Activated T-helper 9 cell treated with anti-CD3 and anti-CD28 coated beads, Interleukin-2, amount 50 U/mL, for 16 hours (primary cell): ENCODE data around the gene ATG2A.

ENCODE experiments used
- DNase-seq: peaks from one replicate; pipeline ENCODE4 v3.0.0-alpha.2; 2020; ENCODE audit warnings: low read depth

Gene ATG2A

DNA sequence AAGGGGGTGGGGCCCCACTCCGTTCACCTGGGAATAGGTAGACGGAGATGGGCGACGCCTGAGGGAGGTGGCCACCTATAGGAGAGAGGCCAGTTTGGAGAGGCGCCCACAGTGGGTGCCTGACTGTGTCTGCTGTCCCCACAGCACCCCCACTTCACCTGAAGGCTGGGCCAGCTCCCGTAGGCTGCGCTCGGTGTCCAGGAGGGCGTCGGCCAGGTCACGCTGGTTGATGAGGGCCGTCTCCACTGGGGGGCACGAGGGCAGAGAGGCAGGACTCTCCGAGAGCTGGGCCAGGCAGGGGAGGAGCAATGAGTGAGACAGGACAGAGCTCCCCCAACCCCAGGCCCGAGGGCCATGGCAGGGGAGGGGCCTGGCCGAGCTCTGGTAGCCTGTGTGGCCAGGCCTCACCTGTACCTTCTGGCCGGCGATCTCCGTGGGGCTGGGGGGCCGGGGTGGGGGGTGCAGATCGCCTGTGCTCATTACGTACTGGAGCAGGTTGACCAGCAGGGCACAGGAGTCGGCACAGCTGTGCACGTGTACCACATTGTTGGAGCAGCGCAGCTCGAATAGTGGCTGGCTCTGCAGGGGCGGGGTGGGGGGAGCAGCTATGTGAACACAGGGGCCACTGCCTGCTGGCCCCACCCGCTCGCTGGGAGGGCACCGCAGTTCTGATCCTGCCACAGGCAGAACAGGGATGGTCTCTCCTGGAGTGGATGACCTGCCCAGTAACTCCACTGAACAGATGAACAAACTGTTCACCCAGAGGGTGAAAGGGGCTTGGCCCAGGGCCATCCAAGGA, 14.7 kb downstream of the ATG2A start:
- no peak for DNase-seq

DNA sequence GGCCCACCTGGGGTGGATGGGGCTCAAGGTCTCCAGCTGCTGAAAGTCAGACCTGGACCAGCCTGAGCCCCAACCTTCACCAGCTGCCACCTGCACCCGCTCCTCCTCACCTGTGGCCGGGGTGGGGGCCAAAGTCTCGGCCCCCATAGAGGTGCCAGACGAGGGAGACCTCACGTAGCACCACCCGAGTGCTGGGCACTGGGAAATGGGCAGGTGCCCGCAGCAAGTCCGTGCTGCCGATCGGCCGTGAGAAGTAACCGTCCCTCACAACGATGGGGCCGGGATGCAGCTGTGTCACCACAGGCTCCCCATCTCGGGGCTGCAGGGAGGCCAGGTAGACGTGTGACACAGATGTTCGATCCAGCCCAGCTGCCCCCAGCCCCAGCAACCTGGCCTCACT, 16.2 kb downstream of the ATG2A start:
- no peak for DNase-seq

DNA sequence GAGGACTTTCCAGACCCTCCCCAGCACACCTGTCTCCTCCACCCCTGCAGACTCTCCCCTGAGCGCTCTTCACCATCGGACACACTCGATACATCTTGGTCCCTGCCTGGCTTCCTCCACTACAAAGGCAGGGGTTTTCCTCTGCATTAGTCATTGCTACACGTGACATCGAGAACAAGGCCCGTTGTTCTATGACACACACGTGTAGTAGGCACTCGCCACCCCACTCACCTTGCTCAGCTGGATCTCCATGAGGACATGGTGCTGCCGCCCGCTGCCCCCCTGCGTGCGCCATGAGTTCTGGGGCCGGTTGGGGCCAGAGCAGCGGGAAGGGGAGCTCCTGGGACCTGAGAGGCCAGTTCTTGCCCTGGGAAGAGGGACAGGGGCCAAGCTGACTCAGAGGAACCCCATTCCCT, 16.7 kb downstream of the ATG2A start:
- DNase-seq, result peak; percentile 56

DNA sequence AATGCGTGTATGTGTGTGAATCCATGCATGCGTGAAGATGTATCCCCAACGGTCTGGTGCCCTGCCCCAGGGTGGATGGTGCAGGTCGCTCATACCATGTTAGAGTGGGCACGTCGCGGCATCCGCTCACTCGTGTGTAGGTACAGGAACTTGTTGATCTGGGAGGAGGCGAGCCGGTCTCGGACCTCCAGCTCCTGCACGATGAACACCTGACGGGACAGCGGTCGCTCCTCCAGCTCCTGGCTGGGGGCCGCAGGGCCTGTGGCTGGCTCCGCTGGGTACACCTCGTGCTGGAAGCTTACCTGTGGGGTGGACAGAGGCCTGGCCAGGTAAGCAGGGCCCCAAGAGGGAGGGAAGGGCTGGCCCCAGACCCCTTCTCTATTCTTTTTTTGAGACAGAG, 18.5 kb downstream of the ATG2A start:
- no peak for DNase-seq

DNA sequence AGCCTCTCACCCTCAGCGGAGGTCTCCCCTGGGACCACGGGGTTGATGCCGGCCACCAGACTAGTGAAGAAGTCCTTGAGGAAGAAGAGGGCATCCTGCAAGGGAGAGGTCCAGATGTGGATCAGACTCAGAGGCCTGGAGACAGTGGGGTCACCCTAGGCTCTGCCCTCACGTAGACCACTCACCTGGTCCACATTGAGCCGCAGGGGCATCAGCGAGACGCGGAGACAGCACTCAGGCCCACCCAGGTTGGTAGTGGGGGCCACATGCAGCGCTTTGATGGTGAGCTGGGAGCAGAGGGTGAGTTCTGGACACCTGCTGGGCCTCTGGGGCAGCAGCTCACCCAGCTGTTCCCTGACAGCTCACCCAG, 18.9 kb downstream of the ATG2A start:
- no peak for DNase-seq

DNA sequence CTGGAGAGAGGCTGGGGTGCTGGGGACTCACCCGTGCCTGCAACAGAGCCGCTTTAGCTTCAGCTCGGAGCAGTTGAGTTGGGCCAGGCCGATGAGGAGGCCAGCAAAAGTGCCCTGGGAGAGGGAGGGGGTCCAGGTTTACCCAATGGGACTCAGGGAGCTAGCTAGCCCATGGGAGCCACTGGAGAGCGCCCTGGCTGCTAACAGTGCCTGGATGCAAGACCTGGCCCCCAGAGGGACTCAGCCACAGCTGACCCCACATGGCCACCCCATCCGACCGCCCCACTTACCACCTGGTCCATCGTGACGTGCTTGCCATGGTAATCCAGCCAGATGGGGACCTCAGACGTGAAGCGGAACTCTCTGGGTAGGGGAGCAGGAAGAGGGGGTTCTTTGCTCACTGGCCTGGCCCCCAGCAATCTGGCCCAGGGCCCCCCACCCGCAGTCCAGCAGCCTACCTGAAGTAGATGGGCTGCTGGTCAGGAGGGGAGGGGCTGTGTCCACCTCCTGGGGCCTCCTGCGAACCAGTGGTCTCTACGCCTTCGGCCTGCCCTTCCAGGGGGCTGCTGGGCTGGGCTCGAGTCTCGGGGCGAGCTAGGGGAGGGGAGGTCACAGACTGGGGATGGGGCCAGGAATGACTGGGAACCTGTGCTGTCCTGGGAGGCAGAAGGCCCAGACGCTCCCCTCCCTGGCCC, 19.5 kb downstream of the ATG2A start:
- no peak for DNase-seq

DNA sequence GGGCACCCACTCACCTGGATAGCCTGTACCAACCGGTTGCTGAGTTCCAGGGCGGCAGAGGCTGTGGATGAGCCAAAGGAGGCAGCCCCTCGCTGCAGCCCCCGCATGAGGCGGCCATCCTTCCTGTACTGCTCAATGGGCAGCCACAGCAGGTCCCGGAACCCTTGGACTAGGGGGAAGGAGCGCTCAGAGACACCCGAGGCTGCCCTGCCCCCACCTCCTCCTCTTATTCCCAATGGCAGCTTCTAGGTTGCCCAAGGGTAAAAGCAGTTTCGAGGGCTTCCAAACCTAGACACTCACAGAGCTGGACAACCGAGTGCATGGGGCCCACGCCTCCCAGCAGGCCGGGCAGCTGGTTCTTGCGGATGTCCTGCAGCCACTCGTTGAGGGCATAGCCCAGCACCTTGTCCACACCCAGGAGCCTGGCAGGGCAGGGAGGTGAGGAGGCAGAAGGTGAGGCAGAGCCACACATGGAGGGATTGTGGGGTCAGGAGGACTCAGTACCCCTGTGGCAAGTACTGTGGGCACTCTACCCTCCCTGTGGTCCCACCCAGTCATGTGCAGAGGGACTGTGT, 20.5 kb downstream of the ATG2A start:
- no peak for DNase-seq

DNA sequence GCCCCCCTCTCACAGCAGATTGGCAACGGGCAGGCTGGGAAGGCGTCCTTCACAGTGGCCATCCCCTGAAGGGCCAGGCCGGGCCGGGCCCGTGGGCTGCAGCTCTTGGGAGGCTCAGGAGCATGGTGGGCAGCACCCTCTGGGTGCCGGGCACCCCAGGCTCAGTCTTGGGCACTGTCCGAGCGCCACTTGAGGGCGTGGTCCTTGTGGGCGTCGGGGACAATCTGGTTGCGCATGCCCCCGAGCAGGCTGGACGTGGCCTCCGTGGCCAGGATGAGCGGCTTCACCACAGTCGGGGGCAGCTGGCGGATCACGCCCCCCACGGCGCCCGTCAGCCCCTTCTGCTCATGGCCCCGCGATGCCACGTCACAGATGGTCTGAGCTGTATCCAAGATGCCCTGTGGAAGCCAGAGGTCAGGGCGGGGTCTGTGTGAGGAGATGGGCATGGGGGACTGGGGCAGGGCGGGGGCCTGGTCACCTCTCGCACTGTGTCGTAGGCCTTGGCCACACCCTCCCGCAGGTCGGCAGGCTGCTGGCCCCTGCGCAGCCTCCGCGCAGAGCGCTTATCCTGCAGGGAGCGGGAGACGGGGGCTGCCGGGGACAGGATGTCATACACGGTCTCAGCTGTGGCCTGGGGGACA, 22.1 kb downstream of the ATG2A start:
- DNase-seq, result no peak

DNA sequence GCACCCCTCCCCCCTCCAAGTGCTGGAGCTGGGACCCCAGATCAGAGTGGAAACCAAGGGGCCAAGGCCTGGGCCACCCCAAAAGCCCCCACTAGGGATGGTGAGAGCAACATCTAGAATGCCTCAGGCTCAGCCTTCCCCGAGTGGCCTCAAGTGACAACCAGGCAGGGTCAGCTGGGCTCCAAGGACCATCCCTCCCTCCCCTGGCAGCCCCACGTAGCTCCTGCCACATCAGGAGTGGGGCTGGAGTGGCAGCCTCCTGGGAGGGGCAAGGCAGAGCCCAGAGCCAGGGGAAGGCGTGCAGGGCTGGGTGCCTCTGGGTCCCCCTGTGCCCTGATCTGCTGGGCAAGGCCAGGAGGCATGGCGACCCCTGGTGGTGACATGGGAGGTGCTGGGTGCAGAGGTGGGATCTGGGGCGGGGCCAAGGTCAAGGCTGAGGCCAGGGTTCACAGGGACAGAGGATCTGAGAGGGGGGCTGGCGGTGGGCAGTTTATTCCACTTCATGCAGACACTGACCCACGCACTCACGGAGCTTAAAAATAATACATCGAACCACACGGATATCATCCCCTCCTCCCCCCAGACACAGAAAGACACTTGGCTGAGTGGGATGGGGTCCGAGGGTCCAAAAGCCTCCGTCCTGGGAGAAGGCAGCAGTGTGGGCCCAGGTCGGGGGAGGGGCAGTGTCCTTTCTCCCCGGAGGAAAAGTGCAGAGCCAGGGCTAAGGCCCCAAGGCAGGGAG, 22.8 kb downstream of the ATG2A start:
- DNase-seq, result peak; percentile 87

DNA sequence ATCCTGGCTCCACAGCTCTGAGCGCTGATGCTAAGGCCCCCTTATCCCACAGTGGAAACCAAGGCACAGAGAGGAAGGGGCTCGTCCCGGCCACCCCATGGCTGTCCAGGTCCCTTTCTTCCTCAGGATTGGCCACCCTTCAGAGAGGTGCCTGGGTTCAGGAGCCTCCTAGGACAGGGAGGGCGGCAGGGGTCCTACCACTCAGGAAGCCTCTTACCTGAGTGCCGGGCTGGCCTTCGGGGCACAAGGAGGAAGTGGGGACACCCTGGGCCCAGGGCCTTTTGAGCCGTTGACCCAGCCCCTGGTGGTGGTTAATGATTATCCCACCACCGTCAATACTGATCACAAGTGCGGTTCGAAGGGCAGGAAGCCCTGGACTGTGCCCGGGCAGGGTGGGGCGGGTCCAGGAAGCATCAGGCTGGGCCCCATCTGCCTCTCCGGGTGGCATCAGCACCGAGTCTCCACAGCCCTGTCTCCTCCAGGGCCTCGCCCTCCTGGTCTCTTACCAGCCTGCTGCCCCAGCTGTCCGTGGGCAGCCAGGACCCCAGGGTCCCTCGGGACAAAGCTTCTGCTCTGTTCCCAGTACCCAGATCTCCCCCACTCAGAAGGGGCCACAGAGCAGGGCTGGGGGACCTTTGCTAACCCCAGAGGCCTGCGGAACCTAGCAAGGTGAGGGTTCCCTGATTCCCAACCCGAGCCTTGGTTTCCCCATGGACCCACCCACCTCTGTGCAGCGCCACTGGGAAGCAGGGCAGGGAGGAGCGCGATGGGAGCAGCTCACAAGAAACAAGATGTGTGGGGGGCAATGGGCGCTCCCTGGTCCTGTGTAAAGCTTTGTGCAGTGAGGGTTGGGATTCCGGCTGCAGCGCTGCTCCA, 23.6 kb downstream of the ATG2A start:
- no peak for DNase-seq

DNA sequence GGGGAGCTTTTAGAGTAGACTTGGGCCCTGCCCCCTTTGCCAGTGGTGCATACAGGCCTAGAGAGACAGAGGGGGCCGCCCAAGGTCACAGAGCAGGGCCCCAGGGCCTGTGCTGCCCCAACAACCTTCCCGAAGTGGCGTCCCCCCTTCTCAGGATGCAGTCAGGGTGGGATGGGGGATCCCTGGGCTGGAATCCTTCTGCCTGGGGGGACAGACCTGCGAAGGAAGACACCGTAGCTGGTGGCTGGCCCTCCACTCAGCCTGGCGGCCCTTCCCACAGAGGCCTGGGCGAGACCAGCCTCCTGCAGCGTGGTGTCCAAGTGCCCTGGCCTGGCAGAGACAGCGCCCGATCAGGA, 24.2 kb downstream of the ATG2A start:
- no peak for DNase-seq

DNA sequence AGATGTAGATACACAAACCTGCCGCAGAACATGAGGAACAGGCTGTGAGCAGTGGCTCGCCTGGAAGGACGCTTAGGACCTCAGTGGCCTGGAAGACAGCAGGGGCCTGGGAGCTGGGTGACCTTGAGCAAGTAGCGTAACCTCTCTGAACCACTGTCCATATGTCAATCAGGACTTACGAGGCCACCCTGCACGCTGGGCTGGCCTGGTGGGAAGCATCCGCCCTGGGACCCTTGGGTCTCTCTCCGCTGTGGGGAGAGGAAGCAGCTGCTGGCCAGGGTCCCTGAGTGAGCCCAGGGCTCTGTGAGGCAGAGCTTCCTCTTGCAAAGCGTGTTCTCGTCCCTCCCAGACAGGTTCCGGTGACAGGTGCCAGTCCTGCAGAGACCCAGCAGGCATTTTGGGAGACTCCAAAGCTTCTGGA, 24.6 kb downstream of the ATG2A start:
- no peak for DNase-seq

DNA sequence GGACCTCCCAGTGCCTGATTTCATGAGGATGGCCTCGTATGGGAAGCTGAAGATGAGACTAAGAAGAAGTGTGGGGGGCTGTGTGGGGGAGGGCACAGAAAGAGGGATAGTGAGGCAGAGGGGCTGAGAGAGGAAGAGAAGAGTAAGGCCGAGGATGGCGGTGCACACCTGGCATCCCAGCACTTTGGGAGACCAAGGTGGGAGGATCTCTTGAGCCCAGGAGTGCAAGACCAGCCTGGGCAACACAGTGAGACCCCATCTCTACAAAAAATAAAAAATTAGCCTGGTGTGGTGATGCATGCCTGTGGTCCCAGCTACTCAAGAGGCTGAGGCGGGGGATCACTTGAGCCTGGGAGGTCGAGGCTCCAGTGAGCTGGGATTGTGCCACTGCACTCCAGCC, 25.1 kb downstream of the ATG2A start:
- no peak for DNase-seq

DNA sequence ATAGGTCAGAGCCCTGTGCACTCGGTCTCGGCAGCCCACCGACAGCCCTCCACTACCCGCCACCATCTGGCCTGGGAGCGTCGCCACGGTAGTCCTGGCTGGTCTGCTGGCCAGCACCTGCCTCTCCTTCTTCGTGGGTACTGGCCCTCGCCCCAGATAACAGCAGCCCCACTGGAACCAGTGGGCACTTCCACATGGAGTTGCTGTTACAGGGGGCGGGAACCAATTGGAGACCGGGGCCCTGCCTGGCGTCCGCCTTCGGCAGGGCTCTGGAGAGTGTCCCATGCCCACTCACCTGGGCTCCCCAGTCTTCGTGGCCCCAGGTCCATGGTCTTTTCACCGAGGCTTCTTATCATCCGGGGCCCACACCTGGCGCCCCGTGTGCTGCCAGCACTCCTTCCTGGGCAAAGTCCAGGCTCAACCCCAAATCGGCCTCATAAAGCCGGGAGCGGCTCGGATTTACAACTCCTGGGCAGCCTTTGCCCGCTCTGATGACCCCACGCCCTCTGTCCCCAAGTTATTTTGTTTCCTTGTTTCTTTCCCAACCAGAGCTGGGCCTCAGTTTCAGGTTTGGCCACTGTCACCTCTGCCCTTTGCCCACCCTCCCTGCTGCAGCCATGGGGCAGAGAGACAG, 25.7 kb downstream of the ATG2A start:
- DNase-seq, result no peak

DNA sequence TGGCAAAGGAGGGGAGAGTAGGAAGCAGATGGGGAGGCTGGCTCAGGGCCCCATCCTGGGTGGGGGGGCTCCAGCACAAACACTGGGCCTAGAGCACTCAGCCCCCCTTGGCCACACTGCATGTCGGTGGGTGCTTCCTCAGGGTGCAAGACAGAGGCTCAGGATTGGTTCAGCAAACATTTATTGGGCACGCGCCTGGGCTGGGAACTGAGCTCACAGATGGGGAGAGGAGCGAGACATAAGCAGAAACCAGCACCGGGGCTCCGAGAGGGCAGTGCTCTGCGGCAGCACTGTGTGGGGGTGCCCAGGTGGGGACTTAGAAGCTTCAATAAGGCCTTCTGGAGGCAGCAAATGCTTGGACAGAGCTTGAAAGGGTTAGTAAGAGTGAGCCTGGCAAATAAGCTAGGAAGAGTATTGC, 26.5 kb downstream of the ATG2A start:
- no peak for DNase-seq

DNA sequence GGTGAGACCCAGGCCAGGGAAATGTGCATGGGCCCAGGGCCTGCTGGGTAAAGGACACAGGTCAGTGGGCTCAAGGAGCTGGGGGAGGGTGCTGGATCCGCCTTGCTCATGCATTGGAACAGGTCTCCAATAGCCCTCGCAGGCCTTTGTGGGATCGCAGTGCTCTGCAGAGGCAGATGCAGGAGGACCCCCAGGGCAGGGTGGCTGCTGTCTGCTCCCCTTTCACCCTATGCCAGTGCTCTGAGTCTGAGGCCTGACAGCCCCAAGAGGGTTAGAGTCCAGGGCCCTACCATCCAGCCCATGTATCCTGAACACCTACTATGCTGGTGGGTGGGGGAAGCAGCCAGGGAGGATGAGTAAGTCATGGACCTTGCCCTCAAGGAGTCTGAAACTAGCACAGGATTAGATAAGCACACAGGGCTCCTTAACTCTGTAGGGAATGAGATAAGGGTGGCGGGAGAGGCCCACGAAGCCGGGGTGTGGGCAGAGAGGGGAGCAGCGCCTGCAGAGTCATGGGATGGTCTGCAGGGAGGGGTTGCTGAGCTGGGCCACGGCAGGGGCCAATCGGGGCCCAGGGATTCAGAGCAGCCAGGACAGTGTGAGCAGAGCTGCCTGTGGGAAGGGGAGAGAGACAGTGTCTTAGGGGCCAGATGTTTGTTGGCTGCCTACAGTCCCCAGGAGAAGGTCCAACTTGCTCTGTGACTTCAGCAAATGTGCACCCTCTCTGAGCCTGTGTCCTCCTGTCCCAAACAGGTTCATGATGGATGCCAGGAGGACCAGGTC, 28.1 kb downstream of the ATG2A start:
- DNase-seq, result no peak

DNA sequence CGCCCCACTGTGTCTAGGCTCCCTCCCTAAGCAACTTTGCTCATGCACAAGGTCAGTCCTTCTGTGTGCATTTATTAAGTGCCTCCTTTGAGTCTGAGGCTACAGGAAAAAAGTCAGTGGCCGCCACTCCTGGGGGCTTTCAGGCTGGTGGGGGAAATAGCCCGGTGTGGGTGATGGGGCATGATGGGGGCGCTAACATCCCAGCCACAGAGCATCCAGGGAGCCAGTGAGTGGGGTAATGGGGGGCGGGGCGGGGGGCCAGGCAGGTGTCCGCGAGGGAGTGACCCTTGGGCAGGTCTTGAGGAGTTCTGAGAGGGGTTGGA, 28.6 kb downstream of the ATG2A start:
- DNase-seq, result no peak

DNA sequence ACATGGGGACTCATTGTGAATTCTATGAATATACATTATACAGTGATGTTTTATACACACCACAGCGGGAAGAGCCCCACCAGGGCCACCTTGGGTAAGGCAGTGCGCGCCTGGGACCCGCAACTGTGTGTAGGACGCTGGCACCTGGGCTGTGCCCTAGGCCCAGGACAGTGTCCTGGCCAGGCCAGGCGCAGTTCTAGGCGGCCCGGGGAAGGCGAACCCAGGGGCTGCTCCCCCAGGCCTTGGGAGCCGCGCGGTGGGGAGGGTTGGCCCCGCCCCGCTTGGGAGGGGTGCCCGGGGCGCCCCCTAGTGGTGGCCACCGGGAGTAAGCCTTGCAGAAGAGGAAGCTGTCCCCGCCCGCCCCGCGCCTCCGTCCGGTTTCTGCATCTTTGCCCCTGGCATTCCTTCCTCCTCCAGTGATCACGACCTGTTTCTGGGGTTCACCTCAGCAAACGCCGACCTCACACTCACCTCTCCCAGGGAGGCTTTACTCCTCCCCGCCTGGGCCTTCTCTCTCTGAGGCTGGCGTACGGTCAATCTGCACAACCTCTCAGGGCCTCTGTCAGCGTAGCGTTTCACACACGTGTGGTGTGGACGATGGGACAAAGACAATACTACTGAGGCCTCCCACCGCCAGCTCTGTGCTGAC, 29.1 kb downstream of the ATG2A start:
- DNase-seq, result peak; percentile 81

DNA sequence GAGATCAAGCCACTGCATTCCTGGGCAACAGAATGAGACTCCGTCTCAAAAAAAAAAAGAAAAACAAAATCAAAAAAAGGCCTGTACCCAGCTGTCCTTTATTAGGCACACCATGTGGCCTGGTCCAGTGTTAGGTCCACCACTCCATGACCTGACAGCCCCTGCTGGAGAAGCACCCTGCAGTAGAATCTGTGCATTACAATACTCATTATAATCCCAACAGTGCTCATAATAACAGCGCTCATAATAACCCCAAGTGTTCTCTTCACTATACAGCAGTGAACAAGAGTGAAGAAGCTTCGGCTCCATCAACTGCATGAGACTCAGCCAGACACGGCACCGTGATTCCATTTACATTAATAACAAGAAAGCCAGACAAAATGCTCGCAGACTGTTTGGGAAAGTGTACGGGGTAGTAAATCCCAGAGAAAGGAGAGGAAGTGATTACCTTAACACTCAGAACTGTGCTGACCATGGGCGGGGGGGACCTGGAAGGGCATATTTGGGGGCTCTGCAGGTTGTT, 29.7 kb downstream of the ATG2A start:
- no peak for DNase-seq
